Activated CD8-positive, alpha-beta memory T cell treated with anti-CD3 and anti-CD28 coated beads, Interleukin-2, amount 10 ng/mL, durations not matched to agents 7 days and 5 days (primary cell): ENCODE results near the gene CDS2. TPM values are rescaled to one million over a fixed set of nuclear protein-coding genes. Genes with fewer than 3 reads are reported as not detected.
"Not testable (repeated sequence)": the region's sequence is repeated elsewhere in the genome, so short reads cannot be mapped to it uniquely, and the experiment has no call there.

Experiments
- ATAC-seq: fragments of 150-1000 bp; cut with Tn5 transposase; one replicate; pipeline ENCODE4 v1.10.0; 2021; ENCODE audit warnings: moderate library complexity
- CTCF ChIA-PET: fragments of 350-600 bp; sonication (Branson Sonifier 250); formaldehyde crosslinking; loops from one replicate; lab custom pipeline; 2021; ENCODE audit warnings: antibody characterized with exemption; lab: Charles Lee
- DNase-seq: peaks from one replicate; pipeline ENCODE4 v3.0.0-alpha.2; 2020
- H3K27ac Mint-ChIP-seq: one replicate; pipeline ENCODE4 v1.8.0; 2021; ENCODE audit warnings: mild to moderate bottlenecking, mixed read lengths
- H3K27me3 Mint-ChIP-seq: one replicate; pipeline ENCODE4 v1.8.0; 2021; ENCODE audit warnings: mixed read lengths
- H3K36me3 Mint-ChIP-seq: one replicate; pipeline ENCODE4 v1.8.0; 2021; ENCODE audit warnings: mild to moderate bottlenecking, mixed read lengths
- H3K4me1 Mint-ChIP-seq: one replicate; pipeline ENCODE4 v1.8.0; 2021; ENCODE audit warnings: mixed read lengths
- H3K4me3 Mint-ChIP-seq: one replicate; pipeline ENCODE4 v1.8.0; 2021; ENCODE audit warnings: mild to moderate bottlenecking, moderate library complexity, mixed read lengths
- H3K9me3 Mint-ChIP-seq: one replicate; pipeline ENCODE4 v1.8.0; 2022; ENCODE audit warnings: low read depth, mixed read lengths
- total RNA-seq, 2 experiments: library from RNA; stranded (reverse); gene quantifications; one replicate each; pipeline ENCODE4 v1.2.3, GENCODE V29; 2021

CDS2 gene
- total RNA-seq, 2 experiments from 2014 or later, result 62.2 to 63.5 TPM

- H3K36me3 Mint-ChIP-seq, result peaks cover 42% of the 10 kb centered on the region
- DNase-seq, ATAC-seq, H3K4me3 Mint-ChIP-seq, H3K9me3 Mint-ChIP-seq, H3K27me3 Mint-ChIP-seq, H3K27ac Mint-ChIP-seq: not testable (repeated sequence)
- peaks cover 10% of the 10 kb centered on the region for H3K4me1 Mint-ChIP-seq
- CTCF ChIA-PET, result interaction anchor here (0.7 to 8.6 kb wide), 12 partner anchors 9 to 143 kb away, joined by 3 to 109 read pairs (median 4); partner anchors contain the start of genes CDS2 and SLC23A2
Observed at GRCh38 chr20:5099009-5099408, 27.8 kb upstream of the CDS2 start.

DNA sequence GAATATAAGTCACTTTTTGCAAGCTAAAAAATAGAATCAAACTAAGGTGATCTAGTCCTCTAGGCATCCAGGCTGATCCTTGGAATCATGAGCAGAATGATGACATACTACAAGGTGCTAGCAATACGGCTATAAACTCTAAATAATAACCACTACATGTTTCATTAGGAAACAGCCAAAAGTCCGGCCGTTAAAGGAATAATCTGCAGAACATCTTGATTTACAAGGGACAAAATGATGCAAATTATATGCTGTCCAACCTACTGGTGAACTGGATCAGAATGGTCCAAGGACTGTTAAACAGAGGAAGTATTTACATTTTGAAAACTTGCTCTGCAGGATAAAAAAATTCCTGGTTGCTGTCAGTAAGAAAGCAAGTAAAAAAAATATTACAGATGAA is 26.9 kb upstream of the CDS2 start:
- H3K9me3 Mint-ChIP-seq, H3K4me3 Mint-ChIP-seq, DNase-seq, H3K27ac Mint-ChIP-seq, H3K27me3 Mint-ChIP-seq, ATAC-seq: not testable (repeated sequence)
- Mint-ChIP-seq H3K36me3 (peaks cover 48% of the 10 kb centered on the region), H3K4me1 (peaks cover 10% of the 10 kb centered on the region)
- CTCF ChIA-PET, result interaction anchor here (0.9 to 8.6 kb wide), 23 partner anchors 8 to 263 kb away, joined by 3 to 109 read pairs (median 4); partner anchors contain the start of genes CDS2 and SLC23A2

DNA sequence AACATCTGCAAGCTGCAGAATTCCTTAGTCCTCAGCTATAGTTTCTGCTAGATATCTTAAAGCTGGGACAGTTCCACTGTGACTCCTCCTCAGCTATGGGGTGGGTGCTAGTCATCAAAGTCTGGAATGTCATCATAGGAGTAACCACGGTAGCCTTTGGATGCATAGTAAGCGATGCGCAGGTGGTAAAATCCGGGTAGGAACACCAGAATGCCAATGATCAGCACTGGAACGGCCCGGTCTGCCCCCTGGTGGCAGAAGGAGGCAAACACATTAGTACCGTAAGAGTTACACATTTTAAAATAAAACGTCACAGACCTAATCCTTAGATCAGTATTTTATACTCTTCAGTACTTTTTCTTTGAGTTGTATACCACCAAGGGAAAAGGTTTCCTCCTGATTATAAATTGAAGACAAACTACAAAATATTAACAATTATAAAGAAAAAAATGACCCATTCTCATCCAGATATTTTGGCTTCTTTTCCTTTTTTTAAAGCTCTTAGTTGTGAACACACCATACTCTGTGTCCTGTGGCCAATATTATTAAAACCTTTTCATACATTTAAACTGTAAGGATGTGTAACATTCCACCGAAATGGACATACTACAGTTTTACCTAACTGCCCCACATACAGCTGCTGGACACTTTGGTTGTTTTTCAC is 26.0 kb upstream of the CDS2 start:
- Mint-ChIP-seq H3K4me1 (peaks cover 10% of the 10 kb centered on the region), H3K27me3 (no peaks in the 10 kb centered on the region), H3K36me3 (peaks cover 48% of the 10 kb centered on the region), H3K9me3 (no peaks in the 10 kb centered on the region), H3K4me3 (no peak overlapping the region), H3K27ac (peak overlapping the region; percentile 62)
- DNase-seq, result peak; percentile 78
- ATAC-seq, result peak; percentile 81
- CTCF ChIA-PET, result interaction anchor here (0.6 to 8.6 kb wide), 50 partner anchors 9 to 492 kb away, joined by 3 to 109 read pairs (median 4); partner anchors contain the start of genes CDS2, PCNA and SLC23A2

DNA sequence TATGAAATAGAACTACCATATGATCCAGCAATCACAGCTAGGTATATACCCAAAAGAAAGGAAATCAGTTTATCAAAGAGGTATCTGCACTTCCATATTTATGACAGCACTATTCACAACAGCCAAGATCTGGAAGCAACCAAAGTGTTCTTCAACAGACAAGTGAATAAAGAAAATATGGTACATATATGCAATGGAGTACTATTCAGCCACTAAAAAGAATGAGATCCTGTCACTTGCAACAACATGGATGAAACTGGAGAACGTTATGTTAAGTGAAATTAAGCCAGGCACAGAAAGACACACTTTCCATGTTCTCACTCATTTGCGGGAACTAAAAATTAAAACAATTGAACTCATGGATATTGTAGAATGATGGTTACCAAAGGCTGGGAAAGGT is 22.3 kb upstream of the CDS2 start:
- no peak for ATAC-seq
- DNase-seq, result no peak
- CTCF ChIA-PET, result interaction anchor here (1.0 to 1.5 kb wide), 3 partner anchors 11 to 118 kb away, joined by 3 read pairs; partner anchors contain the start of gene PCNA
- Mint-ChIP-seq H3K4me3 (no peak overlapping the region), H3K27ac (no peak overlapping the region), H3K27me3 (no peaks in the 10 kb centered on the region), H3K4me1 (peaks cover 10% of the 10 kb centered on the region), H3K36me3 (peaks cover 41% of the 10 kb centered on the region), H3K9me3 (no peaks in the 10 kb centered on the region)

- Mint-ChIP-seq H3K4me1 (peaks cover 16% of the 10 kb centered on the region), H3K9me3 (no peaks in the 10 kb centered on the region), H3K27ac (no peak overlapping the region), H3K36me3 (peaks cover 29% of the 10 kb centered on the region), H3K4me3 (no peak overlapping the region), H3K27me3 (no peaks in the 10 kb centered on the region)
- no peak for DNase-seq
- no peak for ATAC-seq
- CTCF ChIA-PET, result interaction anchor here (1.0 kb wide), 1 partner anchor 53 kb away, joined by 3 read pairs; no protein-coding TSS in a partner anchor
Observed at GRCh38 chr20:5109276-5109675, 17.5 kb upstream of the CDS2 start.

- CTCF ChIA-PET, result no interaction called here
- peaks cover 45% of the 10 kb centered on the region for H3K4me1 Mint-ChIP-seq
- no peaks in the 10 kb centered on the region for H3K9me3 Mint-ChIP-seq
- DNase-seq, result no peak
- ATAC-seq, result no peak
- peaks cover 60% of the 10 kb centered on the region for H3K36me3 Mint-ChIP-seq
- H3K27me3 Mint-ChIP-seq, result no peaks in the 10 kb centered on the region
- H3K4me3 Mint-ChIP-seq, result peak overlapping the region; percentile 99
- H3K27ac Mint-ChIP-seq, result peak overlapping the region; percentile 96
Observed at GRCh38 chr20:5113615-5113986, 13.2 kb upstream of the CDS2 start.

DNA sequence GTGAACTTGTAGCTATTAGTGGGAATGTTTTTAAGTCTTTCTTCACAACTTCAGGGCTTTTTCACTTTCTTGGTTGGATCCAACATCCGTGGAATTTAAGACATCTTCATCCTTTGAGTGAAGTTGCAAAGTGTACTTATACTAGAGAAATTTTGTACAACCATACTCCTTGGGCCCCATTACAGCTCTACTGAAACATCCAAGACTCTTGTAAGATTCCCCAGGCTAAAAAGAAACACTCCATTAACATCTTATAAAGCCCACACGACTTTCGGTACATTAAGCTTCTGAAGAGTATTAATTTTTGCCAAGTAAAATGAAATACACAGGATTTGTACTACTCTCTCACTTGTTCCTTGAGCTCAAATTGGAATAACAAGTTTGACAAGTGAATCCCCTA is 12.4 kb upstream of the CDS2 start:
- no peaks in the 10 kb centered on the region for H3K27me3 Mint-ChIP-seq
- CTCF ChIA-PET, result interaction anchor here (0.7 to 4.7 kb wide), 2 partner anchors 12 to 114 kb away, joined by 3 to 37 read pairs; partner anchors contain the start of gene CDS2
- H3K27ac Mint-ChIP-seq, result peak overlapping the region; percentile 96
- peaks cover 45% of the 10 kb centered on the region for H3K4me1 Mint-ChIP-seq
- peaks cover 64% of the 10 kb centered on the region for H3K36me3 Mint-ChIP-seq
- peak overlapping the region; percentile 30 for H3K4me3 Mint-ChIP-seq
- no peak for DNase-seq
- no peaks in the 10 kb centered on the region for H3K9me3 Mint-ChIP-seq
- no peak for ATAC-seq

DNA sequence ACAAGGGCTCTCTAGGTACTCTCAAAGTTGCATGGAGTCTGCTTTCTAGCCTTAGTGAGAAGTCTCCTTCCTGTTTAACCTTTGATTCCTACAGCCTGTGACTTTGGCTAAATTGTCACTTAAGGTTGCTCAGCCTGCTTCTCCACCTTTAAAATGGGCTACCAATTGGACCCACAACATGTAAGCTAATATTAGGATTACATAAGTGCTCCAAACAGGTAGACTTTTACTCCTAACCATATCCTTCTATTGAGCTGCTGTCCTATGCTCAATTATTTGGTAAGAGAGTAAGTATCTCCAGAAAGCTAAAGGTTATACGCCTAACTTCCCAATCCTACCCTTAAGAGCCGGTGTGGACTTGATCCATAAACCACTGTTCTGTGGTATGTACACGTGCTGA is 9.9 kb upstream of the CDS2 start:
- Mint-ChIP-seq H3K27ac (peak overlapping the region; percentile 97), H3K9me3 (no peaks in the 10 kb centered on the region), H3K4me1 (peaks cover 61% of the 10 kb centered on the region), H3K4me3 (peak overlapping the region; percentile 90), H3K27me3 (no peaks in the 10 kb centered on the region), H3K36me3 (peaks cover 59% of the 10 kb centered on the region)
- no peak for ATAC-seq
- CTCF ChIA-PET, result interaction anchor here (1.8 to 4.7 kb wide), 3 partner anchors 10 to 75 kb away, joined by 5 to 37 read pairs (median 9); partner anchors contain the start of gene CDS2
- no peak for DNase-seq

- CTCF ChIA-PET, result interaction anchor here (1.7 to 5.7 kb wide), 5 partner anchors 8 to 360 kb away, joined by 4 to 37 read pairs (median 7); partner anchors contain the start of gene CDS2
- peak overlapping the region; percentile 97 for H3K27ac Mint-ChIP-seq
- peak overlapping the region; percentile 90 for H3K4me3 Mint-ChIP-seq
- H3K9me3 Mint-ChIP-seq, result no peaks in the 10 kb centered on the region
- H3K36me3 Mint-ChIP-seq, result peaks cover 51% of the 10 kb centered on the region
- H3K4me1 Mint-ChIP-seq, result peaks cover 64% of the 10 kb centered on the region
- H3K27me3 Mint-ChIP-seq, result no peaks in the 10 kb centered on the region
- no peak for ATAC-seq
- no peak for DNase-seq
Observed at GRCh38 chr20:5118220-5119142, 8.3 kb upstream of the CDS2 start.

DNA sequence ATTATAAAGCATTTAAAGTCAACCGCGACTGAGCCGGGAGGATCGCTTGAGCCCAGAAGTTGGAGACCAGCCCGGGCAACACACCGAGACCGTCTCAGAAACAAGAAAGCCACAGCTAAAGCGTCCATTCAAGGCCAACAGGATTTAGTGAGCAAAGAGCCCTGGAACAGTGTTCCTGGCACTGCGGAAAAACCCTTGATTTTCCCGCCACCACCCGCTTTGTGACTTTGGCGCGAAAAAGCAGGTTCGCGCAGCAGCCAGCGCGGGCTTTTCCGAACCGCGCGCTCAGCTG is 7.7 kb upstream of the CDS2 start:
- CTCF ChIA-PET, result interaction anchor here (1.1 to 5.7 kb wide), 6 partner anchors 14 to 361 kb away, joined by 3 to 28 read pairs (median 6); no protein-coding TSS in a partner anchor
- ATAC-seq (no peak), DNase-seq (no peak)
- H3K4me3 Mint-ChIP-seq, result peak overlapping the region; percentile 90
- H3K36me3 Mint-ChIP-seq, result peaks cover 48% of the 10 kb centered on the region
- no peaks in the 10 kb centered on the region for H3K9me3 Mint-ChIP-seq
- no peaks in the 10 kb centered on the region for H3K27me3 Mint-ChIP-seq
- peak overlapping the region; percentile 97 for H3K27ac Mint-ChIP-seq
- peaks cover 62% of the 10 kb centered on the region for H3K4me1 Mint-ChIP-seq

DNA sequence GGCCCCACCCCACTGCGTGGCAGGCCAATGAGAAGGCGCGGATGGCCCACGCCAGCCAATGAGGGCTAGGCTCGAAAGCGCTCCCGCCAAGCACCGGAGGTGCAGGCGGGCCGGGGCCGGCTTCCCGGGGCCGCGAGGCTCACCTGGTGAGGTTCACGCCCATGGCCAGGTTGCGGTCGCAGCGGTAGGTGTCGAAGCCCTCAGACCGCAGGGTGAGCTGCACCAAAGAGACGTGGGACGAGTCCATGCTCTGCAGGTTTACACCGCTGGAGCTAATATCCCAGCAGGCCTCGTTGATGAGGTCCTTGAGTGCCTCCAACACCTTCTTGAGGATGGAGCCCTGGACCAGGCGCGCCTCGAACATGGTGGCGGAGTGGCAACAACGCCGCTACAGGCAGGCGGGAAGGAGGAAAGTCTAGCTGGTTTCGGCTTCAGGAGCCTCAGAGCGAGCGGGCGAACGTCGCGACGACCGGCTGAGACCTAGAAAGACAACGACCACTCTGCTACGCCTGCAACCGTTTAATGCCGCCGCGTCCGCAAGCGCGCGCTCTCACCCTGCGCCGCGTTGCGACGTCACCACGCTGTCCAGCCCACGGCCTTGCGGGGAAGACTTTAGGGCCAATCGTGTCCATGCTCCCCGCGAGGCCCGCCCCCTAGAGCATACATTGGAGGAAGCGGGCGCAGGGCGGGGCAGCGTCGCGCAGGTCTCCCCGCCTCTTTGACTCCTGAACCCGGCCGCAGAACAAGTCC is 7.2 kb upstream of the CDS2 start, which contains the start of gene PCNA:
TSS of gene PCNA (minus strand) at position 524 of the 750 bp plus-strand sequence. CDS start at position 364, 160 bp downstream.
- Mint-ChIP-seq H3K4me1 (peaks cover 61% of the 10 kb centered on the region), H3K9me3 (no peaks in the 10 kb centered on the region), H3K27me3 (no peaks in the 10 kb centered on the region), H3K4me3 (peak within 1 kb of the TSS; percentile 90), H3K27ac (peak within 1 kb of the TSS; percentile 97), H3K36me3 (peaks cover 43% of the 10 kb centered on the region)
- ATAC-seq (peak; percentile 90), DNase-seq (peak; percentile 99)
- CTCF ChIA-PET, result interaction anchor here (1.1 to 5.7 kb wide), 6 partner anchors 15 to 361 kb away, joined by 3 to 28 read pairs (median 6); no protein-coding TSS in a partner anchor

- peaks cover 61% of the 10 kb centered on the region for H3K4me1 Mint-ChIP-seq
Observed at GRCh38 chr20:5120185-5120476, 6.7 kb upstream of the CDS2 start.

More at GRCh38 chr20:5120185-5120476, 6.7 kb upstream of the CDS2 start:
- DNase-seq, result no peak
- Mint-ChIP-seq H3K27me3 (no peaks in the 10 kb centered on the region), H3K27ac (peak overlapping the region; percentile 97), H3K9me3 (no peaks in the 10 kb centered on the region), H3K36me3 (peaks cover 37% of the 10 kb centered on the region), H3K4me3 (peak overlapping the region; percentile 90)
- CTCF ChIA-PET, result interaction anchor here (1.1 to 5.7 kb wide), 6 partner anchors 15 to 362 kb away, joined by 3 to 28 read pairs (median 6); no protein-coding TSS in a partner anchor
- ATAC-seq, result no peak
